ENCODE results near the gene ALKBH3. TPM values are rescaled to one million over a fixed set of nuclear protein-coding genes. Genes with fewer than 3 reads are reported as not detected.

Gene ALKBH3
- total and polyA plus RNA-seq, 10 of the 15 experiments (the other 5 are each of a cell fraction or from before 2014, with no cell fraction given): 22.1 to 50.8 (median 38.5) TPM

- no peaks in the 10 kb centered on the region for H3K4me1 ChIP-seq (ENCODE audit: control insufficient read depth, insufficient read depth, low read length)
- H3K4me2 ChIP-seq (ENCODE audit: control insufficient read depth, insufficient read depth): no peak overlapping the region
- no peak for FAIRE-seq
- H3K27me3 ChIP-seq (replicated peaks in 1 of 2; ENCODE audit: control insufficient read depth in 2 of 2, insufficient read depth in 2 of 2, low read length in 1 of 2): no peaks in the 10 kb centered on the region; a peak in 1 of 4 replicates
- no TSS peak for BruUV-seq (replicated peaks)
- ChIA-PET RAD21 (ENCODE audit: unreplicated experiment) (no interaction called here), POLR2A (interaction anchor here (0.5 to 1.6 kb wide), 3 partner anchors 9 to 126 kb away, joined by 3 to 5 read pairs (median 3); no protein-coding TSS in a partner anchor), SMC1A (ENCODE audit: uncharacterized antibody, unreplicated experiment) (interaction anchor here (1.0 kb wide), 1 partner anchor 9 kb away, joined by 3 read pairs; no protein-coding TSS in a partner anchor), CTCF (interaction anchor here (1.2 kb wide), 1 partner anchor 9 kb away, joined by 3 read pairs; no protein-coding TSS in a partner anchor)
- no peaks in the 10 kb centered on the region for H3K79me2 ChIP-seq (ENCODE audit: control insufficient read depth, insufficient read depth, low read length)
- H3K36me3 ChIP-seq (ENCODE audit: control insufficient read depth in 2 of 2, insufficient read depth in 2 of 2, low read length in 1 of 2): no peaks in the 10 kb centered on the region
- 76% methylated on average over 10 of the region's 13 CpGs for WGBS (ENCODE audit: insufficient coverage, insufficient replicate concordance, low lambda C conversion rate, missing lambda C conversion rate)
- intact Hi-C loops (cut with micrococcal nuclease; ENCODE audit: unreplicated experiment): no loop called here
- H4K20me1 ChIP-seq (ENCODE audit: control insufficient read depth, insufficient read depth): no peaks in the 10 kb centered on the region
- no peak overlapping the region for H3K9ac ChIP-seq (ENCODE audit: control insufficient read depth, insufficient read depth, low read length)
- H3K4me3 ChIP-seq: no peak overlapping the region
- no peak for DNase-seq (ENCODE audit: low read depth, low spot score)
- no peak overlapping the region for H3K27ac ChIP-seq (ENCODE audit: control insufficient read depth, insufficient read depth)
- H3K9me3 ChIP-seq (replicated peaks; ENCODE audit: control insufficient read depth, insufficient read depth, low read length): no peaks in the 10 kb centered on the region
- no peak for TF ChIP-seq PAX8 (IDR thresholded peaks at IDR 0.05)
- TF ChIP-seq, protein P1, sequence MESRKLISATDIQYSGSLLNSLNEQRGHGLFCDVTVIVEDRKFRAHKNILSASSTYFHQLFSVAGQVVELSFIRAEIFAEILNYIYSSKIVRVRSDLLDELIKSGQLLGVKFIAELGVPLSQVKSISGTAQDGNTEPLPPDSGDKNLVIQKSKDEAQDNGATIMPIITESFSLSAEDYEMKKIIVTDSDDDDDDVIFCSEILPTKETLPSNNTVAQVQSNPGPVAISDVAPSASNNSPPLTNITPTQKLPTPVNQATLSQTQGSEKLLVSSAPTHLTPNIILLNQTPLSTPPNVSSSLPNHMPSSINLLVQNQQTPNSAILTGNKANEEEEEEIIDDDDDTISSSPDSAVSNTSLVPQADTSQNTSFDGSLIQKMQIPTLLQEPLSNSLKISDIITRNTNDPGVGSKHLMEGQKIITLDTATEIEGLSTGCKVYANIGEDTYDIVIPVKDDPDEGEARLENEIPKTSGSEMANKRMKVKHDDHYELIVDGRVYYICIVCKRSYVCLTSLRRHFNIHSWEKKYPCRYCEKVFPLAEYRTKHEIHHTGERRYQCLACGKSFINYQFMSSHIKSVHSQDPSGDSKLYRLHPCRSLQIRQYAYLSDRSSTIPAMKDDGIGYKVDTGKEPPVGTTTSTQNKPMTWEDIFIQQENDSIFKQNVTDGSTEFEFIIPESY (IDR thresholded peaks at IDR 0.05): no peak
- TF ChIP-seq MYB (IDR thresholded peaks at IDR 0.05; ENCODE audit: borderline replicate concordance, low read depth, low read length): no peak
- no peak for TF ChIP-seq RFX5 (IDR thresholded peaks at IDR 0.05; ENCODE audit: low read depth, low read length)
- TF ChIP-seq KDM1A (IDR thresholded peaks at IDR 0.05; ENCODE audit: borderline replicate concordance): no peak
- no peak for TF ChIP-seq RELB (IDR thresholded peaks at IDR 0.05; ENCODE audit: low read depth)
- TF ChIP-seq MTA3 (IDR thresholded peaks at IDR 0.05; ENCODE audit: borderline replicate concordance, low read length): no peak
- TF ChIP-seq ASH2L (IDR thresholded peaks at IDR 0.05; ENCODE audit: borderline replicate concordance, low read depth): no peak
- TF ChIP-seq SMAD5 (IDR thresholded peaks at IDR 0.05; ENCODE audit: low read depth): no peak
- TF ChIP-seq YBX1 (IDR thresholded peaks at IDR 0.05): no peak
- no peak for TF ChIP-seq TBL1XR1 (IDR thresholded peaks at IDR 0.05; ENCODE audit: low read depth, low read length)
- TF ChIP-seq, protein P2, sequence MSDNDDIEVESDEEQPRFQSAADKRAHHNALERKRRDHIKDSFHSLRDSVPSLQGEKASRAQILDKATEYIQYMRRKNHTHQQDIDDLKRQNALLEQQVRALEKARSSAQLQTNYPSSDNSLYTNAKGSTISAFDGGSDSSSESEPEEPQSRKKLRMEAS (IDR thresholded peaks at IDR 0.05; ENCODE audit: low read depth, low read length): no peak
- TF ChIP-seq STAT1 (conservative IDR thresholded peaks at IDR 0.05): no peak
- no peak for TF ChIP-seq BACH1 (IDR thresholded peaks at IDR 0.05; ENCODE audit: borderline replicate concordance)
- no peak for TF ChIP-seq NFYA (IDR thresholded peaks at IDR 0.05; ENCODE audit: borderline replicate concordance, low read depth, low read length)
- TF ChIP-seq ETV6 (conservative IDR thresholded peaks at IDR 0.05 in 1 of 2, IDR thresholded peaks at IDR 0.05 in 1 of 2; ENCODE audit: borderline replicate concordance in 1 of 2, low read depth in 1 of 2): no peak
- TF ChIP-seq ZNF274 (IDR thresholded peaks at IDR 0.05; ENCODE audit: insufficient read depth, insufficient read length): no peak
- TF ChIP-seq E2F8 (IDR thresholded peaks at IDR 0.05; ENCODE audit: low read depth, partially characterized antibody): no peak
- no peak overlapping the region for H2AFZ ChIP-seq (ENCODE audit: control insufficient read depth, low read depth, low read length)
- ATAC-seq: no peak
- in situ Hi-C loops (cut with MboI): no loop called here
Measured at GRCh38 chr11:43927925-43928707, 47.5 kb downstream of the ALKBH3 start.

Data from GM12878 (cell line).